Nephron (organoid): ENCODE measurements around the gene PLPPR1.
A peak's percentile ranks its signal among the peaks of the same experiment; 100 is the strongest.
"Not testable (repeated sequence)": the region's sequence is repeated elsewhere in the genome, so short reads cannot be mapped to it uniquely, and the experiment has no call there.

Experiments used
- H3K27ac Mint-ChIP-seq, 3 experiments: 2 replicates each; pipeline ENCODE4 v1.8.0; 2020; ENCODE audit warnings: mixed read lengths in 3 of 3, mild to moderate bottlenecking in 2 of 3, moderate library complexity in 1 of 3
- H3K27me3 Mint-ChIP-seq: 2 replicates; pipeline ENCODE4 v1.8.0; 2021; ENCODE audit warnings: low read depth, mild to moderate bottlenecking, moderate library complexity, mixed read lengths
- H3K36me3 Mint-ChIP-seq: 2 replicates; pipeline ENCODE4 v1.8.0; 2020; ENCODE audit warnings: low read depth, mixed read lengths
- H3K4me1 Mint-ChIP-seq: 2 replicates; pipeline ENCODE4 v1.8.0; 2020; ENCODE audit warnings: mixed read lengths
- H3K4me3 Mint-ChIP-seq, 3 experiments: 2 replicates each; pipeline ENCODE4 v1.8.0; 2020; ENCODE audit warnings: mild to moderate bottlenecking in 3 of 3, mixed read lengths in 3 of 3, moderate library complexity in 2 of 3
- H3K9me3 Mint-ChIP-seq: 2 replicates; pipeline ENCODE4 v1.8.0; 2020; ENCODE audit warnings: mixed read lengths
- TF ChIP-seq, protein P1 (sequence below), 3 experiments: fragments of 200-600 bp; sonication (generic); IDR thresholded peaks; one replicate each; pipeline ENCODE4 v1.5.0; 2021; ENCODE audit warnings: antibody characterized with exemption in 3 of 3; ENCODE audit not compliant: unreplicated experiment in 3 of 3

The PLPPR1 gene

DNA sequence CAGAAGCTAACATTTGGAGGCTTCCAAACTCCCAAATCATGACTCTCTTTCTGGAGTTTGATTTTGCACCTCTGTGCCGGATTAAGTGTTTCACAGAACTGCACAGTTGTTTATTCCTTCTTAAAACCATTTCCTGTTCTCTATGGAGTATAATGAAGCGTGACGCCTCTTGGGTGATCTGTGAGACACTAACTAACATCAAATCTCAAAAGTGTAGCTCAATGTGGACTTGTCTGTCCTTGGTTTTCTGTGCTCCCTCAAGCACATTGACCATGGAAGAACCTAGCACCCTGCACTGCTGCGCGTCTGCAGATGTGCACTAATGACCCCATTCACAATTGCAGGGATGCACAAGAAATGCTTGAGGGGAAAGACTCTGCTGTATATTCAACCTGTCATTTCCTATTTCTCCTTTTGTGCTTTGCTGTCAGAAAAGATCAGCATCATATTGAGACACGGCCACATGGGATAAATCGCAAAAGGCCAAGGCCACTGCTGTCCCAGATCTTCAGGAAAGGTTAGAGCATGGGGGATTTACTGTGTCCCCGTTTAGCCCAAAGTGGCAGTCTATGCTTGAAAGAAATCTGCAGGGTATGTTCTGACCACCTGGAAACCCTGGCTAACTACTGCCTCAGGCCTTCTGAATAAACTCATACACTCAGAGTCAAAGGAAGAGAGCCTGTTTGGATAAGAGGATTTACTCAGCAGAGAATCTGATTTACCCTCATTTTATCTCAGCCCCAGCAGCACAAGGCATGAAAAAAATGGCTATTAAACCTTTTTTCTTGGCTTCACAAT is 246.6 kb downstream of the PLPPR1 start:
- no peaks in the 10 kb centered on the region for H3K27me3 Mint-ChIP-seq
- peaks cover under 1% of the 10 kb centered on the region for H3K4me1 Mint-ChIP-seq
- TF ChIP-seq, protein P1, sequence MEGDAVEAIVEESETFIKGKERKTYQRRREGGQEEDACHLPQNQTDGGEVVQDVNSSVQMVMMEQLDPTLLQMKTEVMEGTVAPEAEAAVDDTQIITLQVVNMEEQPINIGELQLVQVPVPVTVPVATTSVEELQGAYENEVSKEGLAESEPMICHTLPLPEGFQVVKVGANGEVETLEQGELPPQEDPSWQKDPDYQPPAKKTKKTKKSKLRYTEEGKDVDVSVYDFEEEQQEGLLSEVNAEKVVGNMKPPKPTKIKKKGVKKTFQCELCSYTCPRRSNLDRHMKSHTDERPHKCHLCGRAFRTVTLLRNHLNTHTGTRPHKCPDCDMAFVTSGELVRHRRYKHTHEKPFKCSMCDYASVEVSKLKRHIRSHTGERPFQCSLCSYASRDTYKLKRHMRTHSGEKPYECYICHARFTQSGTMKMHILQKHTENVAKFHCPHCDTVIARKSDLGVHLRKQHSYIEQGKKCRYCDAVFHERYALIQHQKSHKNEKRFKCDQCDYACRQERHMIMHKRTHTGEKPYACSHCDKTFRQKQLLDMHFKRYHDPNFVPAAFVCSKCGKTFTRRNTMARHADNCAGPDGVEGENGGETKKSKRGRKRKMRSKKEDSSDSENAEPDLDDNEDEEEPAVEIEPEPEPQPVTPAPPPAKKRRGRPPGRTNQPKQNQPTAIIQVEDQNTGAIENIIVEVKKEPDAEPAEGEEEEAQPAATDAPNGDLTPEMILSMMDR (IDR thresholded peaks at IDR 0.05; ENCODE audit: unreplicated experiment in 3 of 3) = no peak
- no peaks in the 10 kb centered on the region for H3K36me3 Mint-ChIP-seq
- H3K27ac Mint-ChIP-seq = no peak overlapping the region
- H3K9me3 Mint-ChIP-seq = peaks cover 5% of the 10 kb centered on the region
- no peak overlapping the region for H3K4me3 Mint-ChIP-seq

DNA sequence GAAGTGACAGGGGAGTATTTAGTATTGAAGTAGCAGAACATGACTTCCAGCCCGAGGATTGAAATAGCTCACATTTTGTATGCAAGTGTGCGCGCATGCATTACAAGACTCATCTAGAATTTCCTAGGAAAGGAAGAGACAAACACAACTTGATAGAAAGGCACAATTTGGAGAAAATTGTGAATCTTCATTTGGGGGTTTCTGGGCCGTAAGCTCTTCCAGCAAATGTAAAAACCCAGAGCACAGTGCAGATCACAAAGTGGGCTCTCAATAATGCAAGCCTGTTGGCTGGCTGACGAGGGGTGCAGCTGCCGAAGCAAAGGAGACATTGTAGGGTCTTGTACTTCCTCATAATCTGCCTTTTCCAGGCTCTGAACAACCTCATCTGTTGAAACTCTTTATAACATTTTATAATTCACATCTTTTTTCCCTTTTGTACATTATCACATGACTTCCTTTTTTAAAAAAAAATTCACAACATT is 247.3 kb downstream of the PLPPR1 start:
- no peaks in the 10 kb centered on the region for H3K36me3 Mint-ChIP-seq

GRCh38 chr9:101291043-101291442 is 262.5 kb downstream of the PLPPR1 start:
- not testable (repeated sequence) for H3K27ac Mint-ChIP-seq

More for the DNA sequence above, 247.3 kb downstream of the PLPPR1 start:
- TF ChIP-seq, protein P1 (IDR thresholded peaks at IDR 0.05; ENCODE audit: unreplicated experiment in 3 of 3) = no peak
- H3K27ac Mint-ChIP-seq = no peak overlapping the region
- peaks cover 8% of the 10 kb centered on the region for H3K9me3 Mint-ChIP-seq
- no peak overlapping the region for H3K4me3 Mint-ChIP-seq
- no peaks in the 10 kb centered on the region for H3K27me3 Mint-ChIP-seq
- no peaks in the 10 kb centered on the region for H3K4me1 Mint-ChIP-seq

GRCh38 chr9:101299901-101300300 is 271.4 kb downstream of the PLPPR1 start:
- Mint-ChIP-seq H3K9me3 (no peaks in the 10 kb centered on the region), H3K4me3 (no peak overlapping the region), H3K4me1 (no peaks in the 10 kb centered on the region), H3K36me3 (no peaks in the 10 kb centered on the region), H3K27me3 (no peaks in the 10 kb centered on the region), H3K27ac (no peak overlapping the region)
- TF ChIP-seq, protein P1 (IDR thresholded peaks at IDR 0.05; ENCODE audit: unreplicated experiment in 3 of 3) = no peak

More at GRCh38 chr9:101291043-101291442, 262.5 kb downstream of the PLPPR1 start:
- not testable (repeated sequence) for H3K27me3 Mint-ChIP-seq, H3K4me1 Mint-ChIP-seq, H3K4me3 Mint-ChIP-seq, H3K9me3 Mint-ChIP-seq
- peaks cover 22% of the 10 kb centered on the region for H3K36me3 Mint-ChIP-seq

- Mint-ChIP-seq H3K27me3 (peaks cover 3% of the 10 kb centered on the region), H3K27ac (peak overlapping the region in 2 of 3 experiments; percentile 65 to 67), H3K9me3 (no peaks in the 10 kb centered on the region), H3K4me1 (peaks cover 44% of the 10 kb centered on the region), H3K36me3 (no peaks in the 10 kb centered on the region), H3K4me3 (peak overlapping the region in 1 of 3 experiments; percentile 16)
- TF ChIP-seq, protein P1 (IDR thresholded peaks at IDR 0.05; ENCODE audit: unreplicated experiment in 3 of 3) = no peak
Measured at GRCh38 chr9:101307051-101307450, 278.5 kb downstream of the PLPPR1 start.

DNA sequence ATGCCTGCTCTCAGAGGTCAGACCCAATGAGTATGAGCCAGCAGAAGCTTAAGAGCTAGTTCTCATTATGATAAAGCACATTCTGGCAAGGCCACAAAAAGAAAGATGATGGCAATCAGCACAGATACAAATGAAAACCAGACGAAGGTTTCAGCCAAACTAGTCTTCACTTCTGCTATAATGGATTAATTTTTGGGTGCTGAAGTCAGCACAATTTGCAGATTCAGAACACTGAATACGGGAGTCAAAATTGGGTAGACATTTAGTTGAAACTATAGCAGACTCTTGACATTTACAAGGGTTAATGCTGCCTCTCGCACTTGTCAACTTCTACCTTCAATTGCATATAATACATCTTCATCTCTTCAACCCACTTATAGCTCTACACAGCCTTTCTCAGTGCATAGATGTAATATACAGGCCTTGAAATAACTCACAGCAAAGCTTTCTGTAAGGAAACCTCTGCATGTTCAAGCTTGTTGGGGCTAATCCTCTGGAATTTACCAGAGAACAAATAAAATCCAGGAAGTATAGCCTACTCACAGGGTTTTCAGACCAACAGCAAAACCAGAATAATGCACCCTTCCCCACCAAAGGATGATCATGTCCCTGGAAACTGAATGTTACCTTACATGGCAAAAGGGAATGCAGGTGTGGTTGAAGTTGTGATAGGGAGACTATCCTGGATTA is 279.1 kb downstream of the PLPPR1 start:
- no peaks in the 10 kb centered on the region for H3K9me3 Mint-ChIP-seq
- TF ChIP-seq, protein P1 (IDR thresholded peaks at IDR 0.05; ENCODE audit: unreplicated experiment in 3 of 3) = no peak
- peaks cover 50% of the 10 kb centered on the region for H3K4me1 Mint-ChIP-seq
- peak overlapping the region; percentile 65 to 68 (median 67) for H3K27ac Mint-ChIP-seq
- peak overlapping the region in 1 of 3 experiments; percentile 5 for H3K4me3 Mint-ChIP-seq
- no peaks in the 10 kb centered on the region for H3K36me3 Mint-ChIP-seq
- H3K27me3 Mint-ChIP-seq = peaks cover 3% of the 10 kb centered on the region
